ENCODE measurements around the gene NANP. TPM values are rescaled to one million over a fixed set of nuclear protein-coding genes. Genes with fewer than 3 reads are reported as not detected.

NANP gene
- total and polyA plus RNA-seq, 9 of the 15 experiments (the other 6 are each of a cell fraction or from before 2014, with no cell fraction given) = 5.4 to 8.4 (median 6.9) TPM

GRCh38 chr20:25579081-25579770, 44.6 kb downstream of the NANP start:
- no peak for TF ChIP-seq SMAD3 (CRISPR knock-in tag; conservative IDR thresholded peaks at IDR 0.05)
- no peak for TF ChIP-seq MTA3 (IDR thresholded peaks at IDR 0.05; ENCODE audit: borderline replicate concordance)
- no peak for TF ChIP-seq TOE1 (IDR thresholded peaks at IDR 0.05; ENCODE audit: borderline replicate concordance)
- no peak for TF ChIP-seq TOE1 (CRISPR knock-in tag; IDR thresholded peaks at IDR 0.05; ENCODE audit: borderline replicate concordance, low read depth)
- TF ChIP-seq TARDBP (IDR thresholded peaks at IDR 0.05) = no peak
- no peak for TF ChIP-seq EWSR1 (IDR thresholded peaks at IDR 0.05; ENCODE audit: borderline replicate concordance, low read depth, partially characterized antibody)
- no peak for TF ChIP-seq SIN3B (IDR thresholded peaks at IDR 0.05; ENCODE audit: low read depth)
- TF ChIP-seq ZNF511 (CRISPR knock-in tag; IDR thresholded peaks at IDR 0.05) = no peak
- no peak for TF ChIP-seq PHB2 (IDR thresholded peaks at IDR 0.05; ENCODE audit: low read depth)
- no peak for TF ChIP-seq ZNF408 (CRISPR knock-in tag; IDR thresholded peaks at IDR 0.05; ENCODE audit: low read depth)
- no peak for TF ChIP-seq GATAD2B (IDR thresholded peaks at IDR 0.05; ENCODE audit: borderline replicate concordance)
- no peak for TF ChIP-seq POLR2AphosphoS5 (IDR thresholded peaks at IDR 0.05; ENCODE audit: control insufficient read depth, insufficient read depth, low read depth, low read length)
- ATAC-seq (no peak), FAIRE-seq (no peak), DNase-seq (ENCODE audit: extremely low read depth in 1 of 4, low spot score in 3 of 4) (no peak)
- H3K9me3 ChIP-seq (replicated peaks; ENCODE audit: control insufficient read depth, insufficient read depth, low read depth, low read length) = no peaks in the 10 kb centered on the region
- H3K27ac ChIP-seq (ENCODE audit: extremely low read depth, low read depth, low read length) = no peak overlapping the region
- H3K36me3 ChIP-seq (ENCODE audit: control insufficient read depth, insufficient read depth, low read length) = no peaks in the 10 kb centered on the region
- H4K20me1 ChIP-seq (replicated peaks; ENCODE audit: control insufficient read depth, insufficient read depth, low read length) = no peaks in the 10 kb centered on the region
- peaks cover 0 to 28% of the 10 kb centered on the region in 2 experiments; a peak in 3 of 5 replicates for H3K27me3 ChIP-seq (ENCODE audit: control insufficient read depth in 2 of 2, insufficient read depth in 2 of 2, low read length in 2 of 2)
- in situ Hi-C loops (cut with MboI) (no loop called here), intact Hi-C loops (cut with micrococcal nuclease) (loop anchor here (10.0 kb wide), 1 partner anchor 104 kb away; no protein-coding TSS in a partner anchor)
- WGBS (ENCODE audit: insufficient coverage, low coverage, missing lambda C conversion rate) = 0% methylated on average over 4 of the region's 11 CpGs
- no peak overlapping the region for H2AFZ ChIP-seq (ENCODE audit: low read depth, low read length)
- no peak overlapping the region for H3K9ac ChIP-seq (ENCODE audit: insufficient read depth in 1 of 2, low read depth in 2 of 2, low read length in 2 of 2)
- no peaks in the 10 kb centered on the region for H3K4me1 ChIP-seq (replicated peaks in 1 of 2; ENCODE audit: control insufficient read depth in 2 of 2, insufficient read depth in 2 of 2, low read length in 2 of 2)
- H3K9me1 ChIP-seq (ENCODE audit: control insufficient read depth, insufficient read depth, low read length) = no peaks in the 10 kb centered on the region
- H3K79me2 ChIP-seq (ENCODE audit: control insufficient read depth, insufficient read depth, low read length) = no peaks in the 10 kb centered on the region
- H3K4me2 ChIP-seq (ENCODE audit: insufficient read depth, low read length) = no peak overlapping the region
- H3K4me3 ChIP-seq = no peak overlapping the region
- CTCF ChIA-PET (ENCODE audit: low intra/inter-chr PET ratio) = no interaction called here
- BruUV-seq (replicated peaks) = no TSS peak
- POLR2A ChIA-PET = interaction anchor here (0.6 to 0.8 kb wide), 2 partner anchors 7 to 575 kb away, joined by 4 read pairs; no protein-coding TSS in a partner anchor
